H1 (cell line): Measurements from ENCODE around the gene GRIK1. TPM values are rescaled to one million over a fixed set of nuclear protein-coding genes. Genes with fewer than 3 reads are reported as not detected.

Source experiments
- CTCF ChIA-PET: fragments of 300-600 bp; sonication (Branson Sonifier 250); formaldehyde crosslinking; loops from one replicate; lab custom pipeline; 2021; ENCODE audit not compliant: partially characterized antibody; lab: Charles Lee
- POLR2A ChIA-PET: fragments of 300-600 bp; sonication (Branson Sonifier 250); formaldehyde crosslinking; loops from one replicate; lab custom pipeline; 2021; ENCODE audit warnings: inconsistent platforms; ENCODE audit not compliant: partially characterized antibody; lab: Charles Lee
- DNase-seq, 2 experiments: peaks; one replicate each; pipeline versions ENCODE4 v3.0.0 to v3.0.0-alpha.2; 2010 to 2022; ENCODE audit warnings: low spot score in 2 of 2, low read depth in 1 of 2, mixed read lengths in 1 of 2
- FAIRE-seq: peaks from 2 replicates; lab custom pipeline; 2011; peaks lifted over from hg19 to GRCh38; lab: Jason Lieb, UNC
- H2AFZ ChIP-seq: 2 replicates; pipeline ENCODE4 v1.8.1; 2012; ENCODE audit warnings: low read length, inconsistent platforms
- H2AK5ac ChIP-seq: 2 replicates; pipeline ENCODE4 v1.6.1; 2013; ENCODE audit warnings: low read depth, low read length
- H2BK120ac ChIP-seq: replicated peaks from 2 replicates; pipeline ENCODE3; 2013; ENCODE audit warnings: low read depth, low read length, inconsistent platforms
- H2BK12ac ChIP-seq: 2 replicates; pipeline ENCODE4 v1.6.1; 2013; ENCODE audit warnings: low read depth, low read length
- H2BK15ac ChIP-seq: 2 replicates; pipeline ENCODE4 v1.6.1; 2013; ENCODE audit warnings: low read length
- H2BK20ac ChIP-seq: 2 replicates; pipeline ENCODE4 v1.6.1; 2013; ENCODE audit warnings: low read length
- H2BK5ac ChIP-seq: 2 replicates; pipeline ENCODE4 v1.6.1; 2013; ENCODE audit warnings: low read depth, low read length
- H3K14ac ChIP-seq: 2 replicates; pipeline ENCODE4 v1.6.1; 2013; ENCODE audit warnings: inconsistent platforms; ENCODE audit not compliant: insufficient read length
- H3K18ac ChIP-seq: 2 replicates; pipeline ENCODE4 v1.6.1; 2013; ENCODE audit warnings: low read length; ENCODE audit errors: extremely low read depth
- H3K23ac ChIP-seq: 2 replicates; pipeline ENCODE4 v1.6.1; 2013; ENCODE audit warnings: inconsistent platforms; ENCODE audit not compliant: insufficient read length
- H3K23me2 ChIP-seq: 2 replicates; pipeline ENCODE4 v1.6.1; 2013; ENCODE audit warnings: low read depth, low read length
- H3K27ac ChIP-seq: 2 replicates; pipeline ENCODE4 v1.6.1; 2011; ENCODE audit warnings: low read depth, low read length, inconsistent platforms
- H3K27me3 ChIP-seq, 4 experiments: replicated peaks in 1 of 4; 1 replicate in 1 of 4; 2 replicates in 3 of 4; pipeline versions ENCODE4 v1.6.1 to v1.8.1; 2011 to 2013; ENCODE audit warnings: low read length in 3 of 4, mild to moderate bottlenecking in 3 of 4, inconsistent platforms in 2 of 4, mixed read lengths in 2 of 4, moderate library complexity in 1 of 4; ENCODE audit not compliant: control insufficient read depth in 3 of 4, insufficient read depth in 3 of 4; ENCODE audit errors: extremely low read depth in 1 of 4
- H3K36me3 ChIP-seq, 4 experiments: 2 replicates each; pipeline versions ENCODE4 v1.6.1 to v1.8.1; 2011 to 2013; ENCODE audit warnings: mild to moderate bottlenecking in 4 of 4, low read length in 3 of 4, moderate library complexity in 2 of 4, control low read depth in 1 of 4, inconsistent platforms in 1 of 4; ENCODE audit not compliant: insufficient read depth in 4 of 4, control insufficient read depth in 2 of 4
- H3K4ac ChIP-seq: replicated peaks from 2 replicates; pipeline ENCODE3; 2013; ENCODE audit warnings: low read length, low read depth, mixed read lengths, inconsistent platforms; ENCODE audit not compliant: insufficient read length
- H3K4me1 ChIP-seq, 4 experiments: replicated peaks in 1 of 4; 1 replicate in 1 of 4; 2 replicates in 3 of 4; pipeline versions ENCODE4 v1.6.1 to v1.8.1; 2011 to 2013; ENCODE audit warnings: low read length in 3 of 4, inconsistent platforms in 2 of 4, mixed read lengths in 1 of 4; ENCODE audit not compliant: insufficient read depth in 4 of 4, control insufficient read depth in 3 of 4
- H3K4me2 ChIP-seq, 2 experiments: 2 replicates each; pipeline versions ENCODE4 v1.6.1 to v1.8.1; 2011 to 2013; ENCODE audit warnings: low read depth in 2 of 2, low read length in 2 of 2, control low read depth in 1 of 2, inconsistent platforms in 1 of 2, mild to moderate bottlenecking in 1 of 2; ENCODE audit not compliant: insufficient read depth in 1 of 2
- H3K4me3 ChIP-seq, 4 experiments: fragments of 200-600, 300-600 bp in 1 of 4; sonication (generic), shearing (Covaris generic), sonication (Bioruptor Twin) in 1 of 4; 2 replicates each; pipeline versions ENCODE4 v1.5.1 to v1.8.1; 2011 to 2016; ENCODE audit warnings: low read length in 4 of 4, low read depth in 3 of 4, control low read depth in 2 of 4, inconsistent platforms in 2 of 4, mild to moderate bottlenecking in 2 of 4, mixed read lengths in 1 of 4, moderate library complexity in 1 of 4; ENCODE audit not compliant: insufficient read depth in 2 of 4; ENCODE audit errors: extremely low read depth in 1 of 4
- H3K56ac ChIP-seq: replicated peaks from 2 replicates; pipeline ENCODE3; 2013; ENCODE audit warnings: low read depth, mild to moderate bottlenecking, mixed read lengths, low read length, inconsistent platforms; ENCODE audit not compliant: insufficient read length
- H3K79me1 ChIP-seq: 2 replicates; pipeline ENCODE4 v1.6.1; 2013; ENCODE audit warnings: low read depth, low read length, control low read depth
- H3K79me2 ChIP-seq, 2 experiments: 2 replicates each; pipeline versions ENCODE4 v1.6.1 to v1.8.1; 2012 to 2013; ENCODE audit warnings: low read length in 2 of 2, mild to moderate bottlenecking in 2 of 2, inconsistent platforms in 1 of 2; ENCODE audit not compliant: insufficient read depth in 2 of 2, control insufficient read depth in 1 of 2
- H3K9ac ChIP-seq, 4 experiments: replicated peaks in 1 of 4; 1 replicate in 1 of 4; 2 replicates in 3 of 4; pipeline versions ENCODE4 v1.6.1 to v1.8.1; 2011 to 2013; ENCODE audit warnings: low read depth in 3 of 4, low read length in 3 of 4, control low read depth in 2 of 4, mild to moderate bottlenecking in 2 of 4, moderate library complexity in 2 of 4, inconsistent platforms in 1 of 4; ENCODE audit errors: extremely low read depth in 1 of 4
- H3K9me3 ChIP-seq, 2 experiments: 2 replicates each; pipeline versions ENCODE4 v1.6.1 to v1.8.1; 2012 to 2013; ENCODE audit warnings: mild to moderate bottlenecking in 2 of 2, moderate library complexity in 2 of 2, control low read depth in 1 of 2, inconsistent platforms in 1 of 2, low read depth in 1 of 2, low read length in 1 of 2, mixed read lengths in 1 of 2; ENCODE audit not compliant: insufficient read depth in 2 of 2
- H4K20me1 ChIP-seq, 2 experiments: replicated peaks in 1 of 2; 2 replicates each; pipeline versions ENCODE3 to v1.8.1; 2011 to 2013; ENCODE audit warnings: inconsistent platforms in 2 of 2, low read length in 2 of 2, mild to moderate bottlenecking in 1 of 2; ENCODE audit not compliant: insufficient read depth in 2 of 2, control insufficient read depth in 1 of 2
- H4K5ac ChIP-seq: 2 replicates; pipeline ENCODE4 v1.6.1; 2013; ENCODE audit warnings: low read length, low read depth, mixed read lengths, inconsistent platforms; ENCODE audit not compliant: insufficient read length
- H4K8ac ChIP-seq: 2 replicates; pipeline ENCODE4 v1.8.0; 2013; ENCODE audit warnings: mild to moderate bottlenecking, moderate library complexity, low read length, inconsistent platforms; ENCODE audit not compliant: insufficient read depth; ENCODE audit errors: extremely low read depth
- H4K91ac ChIP-seq: replicated peaks from 2 replicates; pipeline ENCODE3; 2013; ENCODE audit warnings: low read length, mixed read lengths, inconsistent platforms; ENCODE audit not compliant: insufficient read length
- GABPA ChIP-seq: IDR thresholded peaks from 2 replicates; pipeline ENCODE4 v1.6.1; 2011; ENCODE audit warnings: mild to moderate bottlenecking, low read length, moderate library complexity, borderline replicate concordance; ENCODE audit not compliant: insufficient read depth
- HDAC6 ChIP-seq: IDR thresholded peaks from one replicate; pipeline ENCODE4 v1.7.1; 2012; ENCODE audit warnings: low read depth, mild to moderate bottlenecking, inconsistent platforms, low read length, moderate library complexity
- RNF2 ChIP-seq: fragments of 200-900, 300-1000 bp; sonication (generic); IDR thresholded peaks from 2 replicates; pipeline ENCODE4 v1.7.1; 2016; ENCODE audit warnings: borderline replicate concordance, low read depth, mild to moderate bottlenecking, antibody characterized with exemption, low read length; ENCODE audit not compliant: poor library complexity, severe bottlenecking; ENCODE audit errors: missing control alignments
- RXRA ChIP-seq: IDR thresholded peaks from 2 replicates; pipeline ENCODE4 v1.6.1; 2011; ENCODE audit warnings: low read depth, mild to moderate bottlenecking, low read length, moderate library complexity; ENCODE audit not compliant: insufficient read depth
- WGBS, 2 experiments: shearing (Covaris generic) in 1 of 2; methylation state at CpG; one replicate each; pipeline versions ENCODE4 v1.1.6 to v1.1.7; 2013 to 2015; ENCODE audit warnings: low lambda C conversion rate in 2 of 2, mixed read lengths in 2 of 2, inconsistent platforms in 1 of 2, low coverage in 1 of 2, missing lambda C conversion rate in 1 of 2; ENCODE audit not compliant: insufficient replicate concordance in 2 of 2, insufficient coverage in 1 of 2, insufficient read length in 1 of 2; ENCODE audit errors: extremely low coverage in 1 of 2, missing lambda C conversion rate in 1 of 2; 5-methylcytosine and 5-hydroxymethylcytosine counted together
- polyA plus RNA-seq, 7 experiments: library from polyadenylated mRNA; depleted of rRNA in 3 of 7; stranded (reverse) in 5 of 7; unstranded in 2 of 7; fragments of >200 nt in 5 of 7; fragments of 200-250 nt in 2 of 7; gene quantifications; 1 replicate in 5 of 7; 2 replicates in 1 of 7; 4 replicates in 1 of 7; pipeline versions ENCODE4 v1.2.1 to v1.2.3, GENCODE V29; 2011 to 2013; ENCODE audit warnings: missing spikeins in 2 of 7, mixed read lengths in 2 of 7
- total RNA-seq: library from RNA; stranded (reverse); fragmentation: NEBNext Ultra II Directional; extraction: Animal tissue kit (Norgen Biotek cat#: 25700); gene quantifications from 2 replicates; pipeline ENCODE4 v1.2.1, GENCODE V29; 2021

GRIK1 gene
- total and polyA plus RNA-seq, 2 of the 8 experiments (the other 6 are each of a cell fraction or from before 2014, with no cell fraction given): 0.11 to 0.32 TPM

GRCh38 chr21:29909571-29909970 lies 30.2 kb downstream of the GRIK1 start:
- H2BK12ac ChIP-seq: no peak overlapping the region
- CTCF ChIA-PET: interaction anchor here (0.6 to 1.3 kb wide), 3 partner anchors 134 to 1174 kb away, joined by 3 to 4 read pairs (median 4); no protein-coding TSS in a partner anchor
- no peak for TF ChIP-seq RXRA
- no peak for TF ChIP-seq RNF2
- no peak for TF ChIP-seq GABPA
- no peak for TF ChIP-seq HDAC6
- TF ChIP-seq, all 59 proteins: peak for 0
- no peak for DNase-seq
- Histone ChIP-seq H3K27ac (no peak overlapping the region), H4K8ac (no peak overlapping the region), H3K4me2 (no peak overlapping the region), H3K23me2 (no peaks in the 10 kb centered on the region), H2BK5ac (no peak overlapping the region), H2BK120ac (no peak overlapping the region), H3K36me3 (no peaks in the 10 kb centered on the region), H2BK15ac (no peak overlapping the region), H3K9me3 (peaks cover 5 to 6% of the 10 kb centered on the region in 2 experiments; a peak in 2 of 4 replicates), H3K4me3 (no peak overlapping the region), H3K9ac (no peak overlapping the region), H3K79me2 (no peaks in the 10 kb centered on the region), H3K23ac (no peak overlapping the region), H3K79me1 (no peaks in the 10 kb centered on the region), H2AFZ (no peak overlapping the region), H3K4ac (no peak overlapping the region), H3K18ac (no peak overlapping the region), H3K14ac (no peak overlapping the region), H4K5ac (no peak overlapping the region), H3K27me3 (no peaks in the 10 kb centered on the region), H4K91ac (no peak overlapping the region), H2BK20ac (no peak overlapping the region), H3K56ac (no peak overlapping the region), H3K4me1 (no peaks in the 10 kb centered on the region; a peak in 1 of 7 replicates), H4K20me1 (no peaks in the 10 kb centered on the region), H2AK5ac (no peak overlapping the region)
- FAIRE-seq: no peak
- POLR2A ChIA-PET: no interaction called here
- 96% methylated on average over 4 of the region's 4 CpGs; no CpG with 5 or more reads in 1 of the 2 experiments for WGBS, 2 experiments
